Stimulated activated CD4-positive, alpha-beta T cell treated with anti-CD3 and anti-CD28 coated beads, Interleukin-15, amount 100 ng/mL, for 24 hours (primary cell): ENCODE data around the gene CNTROB.

Experiments
- DNase-seq: peaks from one replicate; pipeline ENCODE4 v3.0.0-alpha.2; 2020

Gene CNTROB, protein sequence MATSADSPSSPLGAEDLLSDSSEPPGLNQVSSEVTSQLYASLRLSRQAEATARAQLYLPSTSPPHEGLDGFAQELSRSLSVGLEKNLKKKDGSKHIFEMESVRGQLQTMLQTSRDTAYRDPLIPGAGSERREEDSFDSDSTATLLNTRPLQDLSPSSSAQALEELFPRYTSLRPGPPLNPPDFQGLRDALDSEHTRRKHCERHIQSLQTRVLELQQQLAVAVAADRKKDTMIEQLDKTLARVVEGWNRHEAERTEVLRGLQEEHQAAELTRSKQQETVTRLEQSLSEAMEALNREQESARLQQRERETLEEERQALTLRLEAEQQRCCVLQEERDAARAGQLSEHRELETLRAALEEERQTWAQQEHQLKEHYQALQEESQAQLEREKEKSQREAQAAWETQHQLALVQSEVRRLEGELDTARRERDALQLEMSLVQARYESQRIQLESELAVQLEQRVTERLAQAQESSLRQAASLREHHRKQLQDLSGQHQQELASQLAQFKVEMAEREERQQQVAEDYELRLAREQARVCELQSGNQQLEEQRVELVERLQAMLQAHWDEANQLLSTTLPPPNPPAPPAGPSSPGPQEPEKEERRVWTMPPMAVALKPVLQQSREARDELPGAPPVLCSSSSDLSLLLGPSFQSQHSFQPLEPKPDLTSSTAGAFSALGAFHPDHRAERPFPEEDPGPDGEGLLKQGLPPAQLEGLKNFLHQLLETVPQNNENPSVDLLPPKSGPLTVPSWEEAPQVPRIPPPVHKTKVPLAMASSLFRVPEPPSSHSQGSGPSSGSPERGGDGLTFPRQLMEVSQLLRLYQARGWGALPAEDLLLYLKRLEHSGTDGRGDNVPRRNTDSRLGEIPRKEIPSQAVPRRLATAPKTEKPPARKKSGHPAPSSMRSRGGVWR

DNA sequence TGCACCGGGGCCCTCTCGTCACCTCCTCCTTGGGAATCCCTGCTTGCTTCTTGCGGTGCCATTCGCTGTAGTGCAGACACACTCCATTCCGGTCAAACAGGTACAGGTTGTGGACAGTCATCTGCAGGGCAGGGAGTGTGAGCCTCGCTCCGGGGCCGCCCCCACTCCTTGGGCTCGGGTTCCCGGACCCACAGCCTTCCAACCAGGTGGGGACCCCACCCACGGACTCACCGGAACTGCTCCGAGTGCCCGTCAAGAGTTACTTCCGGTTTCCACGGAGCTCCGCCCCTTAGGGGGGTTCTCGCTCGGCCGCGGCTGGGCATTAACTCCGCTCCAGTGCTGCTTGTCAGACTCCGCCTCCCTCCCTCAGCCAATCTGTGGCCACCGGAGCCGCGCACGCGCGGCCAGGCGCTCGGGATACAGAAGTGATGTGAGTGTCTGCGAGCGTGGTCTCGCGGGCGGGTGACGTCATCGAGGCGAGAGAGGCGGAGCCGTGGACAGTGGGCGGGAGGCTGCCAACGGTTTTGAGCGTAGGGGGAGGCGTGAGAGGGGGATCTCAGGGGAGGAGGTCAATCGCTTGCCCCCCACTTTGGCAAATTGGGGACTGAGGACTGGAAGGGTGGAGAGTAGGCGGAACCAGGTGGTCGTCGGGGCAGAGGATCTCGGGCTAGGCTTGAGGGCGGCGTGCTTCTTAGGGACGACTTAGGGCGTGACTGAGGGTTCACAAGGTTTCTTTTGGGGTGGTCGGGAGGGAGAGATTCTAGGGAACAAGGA is at the start of gene CNTROB, which contains the start of gene TRAPPC1:
TSS of gene CNTROB (plus strand) at position 498 of the 774 bp plus-strand sequence. CDS start 874 bp downstream, outside the sequence.
TSS of gene TRAPPC1 (minus strand) at position 238 of the 774 bp plus-strand sequence. CDS start at position 121, 117 bp downstream.
- DNase-seq = peak; percentile 100

DNA sequence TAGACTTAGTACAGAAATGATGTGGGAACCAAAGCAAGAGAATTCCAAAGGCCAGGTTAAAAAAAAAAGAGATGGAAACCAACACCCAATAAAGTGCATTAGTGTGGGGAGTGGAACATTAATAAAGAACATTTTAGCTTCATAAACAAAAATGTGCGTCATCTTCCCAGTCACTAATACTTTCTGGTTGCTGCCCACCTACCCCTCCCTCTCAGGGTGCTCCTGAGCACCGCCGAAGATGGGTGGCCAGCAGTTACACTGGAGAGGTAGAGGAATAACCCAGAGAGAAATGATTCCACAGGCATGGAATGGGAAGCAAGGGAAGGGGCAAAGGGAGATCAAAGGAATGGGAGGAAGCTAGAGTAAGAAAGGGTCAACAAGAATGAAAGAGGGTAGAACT is 49.4 kb upstream of the CNTROB start:
- no peak for DNase-seq

DNA sequence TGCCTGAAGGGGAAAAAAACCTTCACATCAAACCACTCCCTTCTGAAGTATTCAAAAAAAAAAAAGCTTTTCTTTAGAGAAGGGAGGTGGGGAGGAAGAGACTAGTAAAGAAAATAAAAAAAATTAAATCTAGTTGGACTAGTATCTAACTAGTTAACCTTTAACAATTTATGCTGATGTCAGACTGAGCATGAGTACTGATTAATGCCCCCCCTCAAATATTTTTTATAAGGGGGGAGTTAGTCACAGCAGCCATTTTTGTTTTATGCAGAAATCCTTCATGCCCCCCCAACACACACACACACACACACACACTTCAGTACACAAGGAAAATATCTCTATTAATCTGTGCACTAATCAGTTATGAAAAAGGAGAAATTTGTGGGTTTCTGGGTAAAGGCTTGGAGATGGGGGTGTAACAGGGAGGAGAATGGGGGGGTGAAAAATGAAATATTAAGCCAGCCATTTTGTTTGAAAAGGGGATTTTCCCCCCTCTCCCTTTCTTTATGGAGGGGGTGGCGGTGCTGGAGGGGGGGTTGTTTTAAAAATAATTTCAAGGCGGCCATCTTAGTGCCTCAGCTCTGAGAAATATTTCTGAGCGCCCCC is 48.1 kb upstream of the CNTROB start:
- DNase-seq = peak; percentile 45

DNA sequence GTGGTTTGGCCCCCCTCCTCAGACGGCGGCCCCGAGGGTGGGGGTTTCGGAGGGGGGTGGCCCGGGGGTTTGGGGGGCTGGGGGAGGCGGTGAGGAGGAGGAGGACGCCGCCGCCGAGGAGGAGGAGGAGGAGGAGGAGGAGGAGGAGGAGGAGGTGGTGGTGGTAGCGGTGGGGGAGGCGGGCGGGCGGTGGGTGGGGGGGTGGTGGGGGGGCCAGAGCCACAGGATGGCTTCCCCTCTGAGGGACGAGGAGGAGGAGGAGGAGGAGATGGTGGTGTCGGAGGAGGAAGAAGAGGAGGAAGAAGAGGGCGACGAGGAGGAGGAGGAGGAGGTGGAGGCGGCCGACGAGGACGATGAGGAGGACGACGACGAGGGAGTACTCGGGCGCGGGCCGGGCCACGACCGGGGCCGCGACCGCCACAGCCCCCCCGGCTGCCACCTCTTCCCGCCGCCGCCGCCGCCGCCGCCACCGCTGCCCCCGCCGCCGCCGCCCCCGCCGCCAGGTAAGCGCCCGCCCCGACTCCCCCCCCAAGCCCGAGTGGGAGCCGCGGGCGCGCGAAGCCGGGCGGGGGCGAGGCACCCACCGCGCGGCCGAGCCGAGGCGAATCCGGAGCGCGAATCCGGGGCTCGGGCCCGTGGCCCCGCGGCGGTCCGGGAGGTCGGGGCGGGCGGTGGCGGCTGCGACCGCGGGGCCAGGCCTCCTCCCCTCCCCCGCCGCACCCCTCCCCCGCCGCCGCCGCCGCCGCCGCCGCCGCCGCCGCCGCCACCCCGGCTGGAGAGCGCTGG is 47.2 kb upstream of the CNTROB start:
- peak; percentile 46 for DNase-seq

DNA sequence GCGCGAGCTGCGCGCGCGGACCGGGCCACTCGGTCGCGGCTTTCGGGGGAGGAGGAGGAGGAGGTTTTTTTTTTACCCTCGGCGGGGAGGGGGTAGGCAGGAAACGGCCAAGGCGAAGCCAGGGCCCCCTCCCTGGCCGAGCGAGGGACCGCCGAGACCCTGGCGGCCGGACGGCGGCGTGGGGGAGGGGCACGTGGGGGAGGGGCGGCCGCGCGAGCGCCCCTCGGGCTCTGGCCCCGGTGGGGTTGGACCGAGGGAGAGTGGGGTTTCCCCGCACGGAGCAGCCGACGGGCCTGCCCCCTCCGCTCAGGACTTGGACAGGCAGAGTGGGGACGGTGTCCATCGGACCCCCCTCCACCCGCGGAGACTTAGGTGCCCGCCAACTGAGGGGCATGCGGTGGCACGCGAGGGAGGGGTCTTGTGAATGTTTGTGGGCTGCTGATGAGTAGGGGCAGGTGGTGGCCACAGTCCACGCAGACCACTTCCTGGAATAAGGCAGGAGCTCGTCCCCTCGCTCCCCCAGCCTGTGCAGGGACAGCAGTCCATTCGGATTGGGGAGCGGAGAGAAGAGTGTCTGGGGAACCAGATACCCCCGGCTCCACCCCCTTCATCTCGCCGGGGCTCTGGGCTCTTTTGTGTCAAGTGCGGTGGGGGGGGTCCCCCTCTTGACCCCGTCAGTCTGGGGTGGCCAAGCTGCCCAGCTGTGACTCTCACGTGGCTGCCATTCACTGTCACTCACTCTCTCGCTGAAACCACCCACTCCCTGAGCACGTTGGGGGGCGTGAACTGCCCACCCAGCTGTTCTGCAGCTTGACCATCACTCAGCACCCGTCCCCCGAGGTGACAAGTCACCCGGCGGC is 46.4 kb upstream of the CNTROB start:
- DNase-seq = peak; percentile 66

DNA sequence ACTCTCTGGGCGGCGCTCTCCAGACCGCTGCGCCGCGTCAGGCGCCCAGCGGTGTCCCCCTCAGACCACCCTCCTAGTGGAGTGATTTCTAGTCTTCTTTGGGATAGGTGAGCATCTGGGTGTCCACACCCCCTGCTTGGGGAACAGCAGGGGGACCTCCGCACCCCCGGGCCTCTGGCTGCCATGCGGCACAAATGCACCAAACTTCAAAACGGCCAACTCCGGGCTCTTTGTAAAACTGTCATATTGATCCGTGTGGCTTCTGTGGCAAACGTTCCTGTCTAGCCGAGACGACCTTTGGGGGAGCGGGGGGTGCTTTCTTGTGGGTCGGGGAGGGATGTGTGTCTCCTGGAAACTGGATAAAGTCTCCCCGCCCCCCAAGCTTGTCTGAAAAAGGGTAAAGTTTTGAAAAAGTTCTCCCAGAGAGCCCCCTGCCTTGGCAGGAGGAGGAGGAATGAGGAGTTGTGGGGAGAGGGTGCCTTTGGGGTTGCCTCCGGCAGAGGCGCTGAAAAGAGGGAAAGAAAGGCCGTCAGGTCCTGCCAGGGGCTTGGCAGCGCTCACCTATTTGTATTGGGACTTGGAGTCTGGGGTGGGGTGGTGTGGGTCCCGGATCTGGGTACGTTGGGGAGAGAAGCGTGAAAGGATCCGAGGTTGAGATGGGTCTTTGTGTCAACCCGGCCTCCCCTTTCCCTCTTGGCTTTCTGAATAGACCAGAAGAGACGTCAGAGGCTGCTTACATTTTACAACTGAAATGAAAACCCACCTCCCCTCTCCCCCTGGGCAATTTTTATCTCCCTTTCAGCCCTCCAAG is 45.6 kb upstream of the CNTROB start:
- DNase-seq = peak; percentile 67

DNA sequence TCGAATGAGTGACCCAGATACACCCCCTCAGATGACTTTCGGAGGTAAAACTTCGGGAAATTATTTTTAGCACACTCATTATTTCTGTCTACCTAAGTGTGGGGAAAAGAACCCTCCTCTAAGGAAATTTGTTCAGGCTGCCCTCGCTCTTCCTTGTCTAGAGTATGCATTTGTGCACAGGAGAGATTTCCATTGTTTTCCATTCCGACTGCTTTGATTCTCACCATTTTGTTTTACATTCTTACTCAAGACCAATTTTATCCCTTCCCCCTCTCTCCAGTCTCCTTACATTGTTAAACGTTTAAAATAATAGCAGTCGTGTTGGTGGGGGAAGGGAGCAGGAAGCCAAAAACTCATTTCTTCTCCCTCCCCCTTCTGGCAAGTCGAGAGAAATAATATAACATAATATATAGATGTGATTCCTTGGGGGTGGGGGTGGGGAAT is 44.9 kb upstream of the CNTROB start:
- no peak for DNase-seq

DNA sequence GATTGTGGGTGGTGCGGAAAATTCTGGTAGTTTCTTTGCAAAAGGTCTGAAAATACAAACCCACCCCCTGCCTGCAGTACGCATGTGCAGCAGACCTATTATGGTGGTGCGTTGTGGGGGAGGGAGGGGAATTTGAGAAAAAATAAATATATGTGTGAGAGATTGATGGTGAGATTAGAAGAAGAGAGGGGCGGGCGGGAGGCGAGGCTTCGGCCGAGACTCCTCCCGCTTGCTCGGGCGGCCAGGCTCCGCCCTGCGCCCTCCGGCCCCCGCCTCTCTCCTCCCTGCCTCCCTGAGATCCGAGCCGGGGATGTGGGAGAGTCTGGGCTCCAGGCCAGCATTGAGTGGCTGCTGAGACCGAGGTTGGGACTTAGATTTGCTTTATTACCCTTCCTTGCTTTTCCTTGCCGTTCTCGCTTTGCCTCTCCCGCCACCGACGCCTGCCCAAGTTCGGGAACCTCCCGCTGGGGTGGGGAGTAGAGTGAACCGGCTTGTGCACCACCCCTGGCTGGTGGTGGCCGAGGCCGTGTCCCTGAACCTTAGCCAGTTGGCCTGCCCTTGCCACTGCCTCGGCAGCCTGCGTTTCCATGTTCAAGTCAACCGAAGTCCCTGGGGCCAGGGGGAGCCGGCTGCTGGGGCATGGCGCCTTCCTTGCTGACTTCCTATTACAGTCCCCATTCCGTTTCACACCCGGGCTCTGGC is 44.4 kb upstream of the CNTROB start:
- DNase-seq = peak; percentile 93

DNA sequence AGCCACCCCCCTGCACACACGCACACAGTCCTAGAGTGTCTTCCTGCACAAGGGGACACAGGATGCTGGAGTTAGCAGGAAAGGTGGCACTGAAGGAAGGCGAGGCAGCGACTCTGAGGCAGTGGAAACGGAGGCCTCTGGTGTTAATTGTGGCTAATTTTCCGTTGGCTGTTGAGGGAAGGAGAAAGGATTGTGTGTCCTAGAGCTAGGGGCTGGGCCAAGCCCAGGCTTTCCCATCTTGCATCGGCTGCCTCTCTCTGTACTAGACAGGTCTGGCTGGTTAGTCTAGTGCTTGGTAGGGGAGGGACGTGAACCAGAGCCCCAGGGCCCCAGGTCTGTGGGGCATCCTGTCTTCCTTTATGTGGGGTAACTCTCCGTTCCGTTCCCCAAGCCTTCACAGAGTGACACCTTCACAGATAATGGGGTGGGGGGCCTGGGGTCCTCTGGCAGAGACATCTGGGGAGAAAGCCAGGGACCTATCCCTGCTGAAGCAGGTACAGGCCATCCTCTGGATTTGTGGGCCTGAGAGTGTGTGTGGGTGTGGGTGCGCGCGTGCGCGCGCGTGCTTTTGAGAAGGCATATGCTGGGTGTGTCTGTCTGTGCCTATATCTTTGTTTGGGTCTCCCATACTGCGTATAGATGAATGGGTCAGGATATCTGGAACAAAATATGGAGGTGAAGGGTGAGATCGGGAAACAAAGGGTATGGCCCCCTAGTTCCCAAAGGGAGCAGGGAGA is 43.7 kb upstream of the CNTROB start, which contains the start of gene CHD3:
TSS of gene CHD3 (plus strand) at position 606 of the 737 bp plus-strand sequence. CDS start 212 bp downstream, outside the sequence.
- DNase-seq = peak; percentile 79

DNA sequence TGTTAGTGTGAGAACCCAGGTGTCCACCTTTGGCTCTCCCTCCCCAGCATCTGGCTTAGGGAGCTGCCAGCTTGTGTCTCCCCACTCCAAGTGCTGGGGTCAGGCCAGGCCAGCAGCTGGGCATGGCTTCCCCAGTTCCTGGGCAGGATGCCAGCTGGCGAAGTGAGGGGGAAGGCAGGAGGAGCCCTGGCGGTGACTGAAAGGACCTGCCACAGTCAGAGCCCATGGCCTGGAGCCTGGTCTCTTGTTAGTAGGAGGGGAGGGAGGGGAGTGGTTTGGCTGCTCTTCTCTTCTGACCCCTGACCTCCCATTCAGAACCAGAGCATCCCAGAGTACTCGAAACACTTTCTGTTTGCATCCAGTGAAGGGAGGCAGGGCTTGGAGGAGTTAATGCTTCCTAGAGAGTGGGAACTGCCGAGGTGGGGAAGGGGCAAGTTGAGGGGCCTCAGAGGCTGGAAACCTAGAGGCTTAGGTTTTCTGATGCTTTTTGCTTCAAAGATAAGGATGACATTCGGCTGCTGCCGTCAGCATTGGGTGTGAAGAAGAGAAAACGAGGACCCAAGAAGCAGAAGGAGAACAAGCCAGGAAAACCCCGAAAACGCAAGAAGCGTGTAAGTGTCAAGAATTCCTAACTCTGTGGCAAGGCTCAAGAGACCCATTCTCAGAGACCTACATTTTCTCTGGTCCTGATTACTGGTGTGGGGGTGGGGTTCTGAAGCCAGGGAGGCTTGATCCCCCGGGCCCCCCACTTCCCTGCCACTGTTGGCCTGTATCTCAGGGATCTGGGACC is 42.6 kb upstream of the CNTROB start:
- DNase-seq = peak; percentile 57

DNA sequence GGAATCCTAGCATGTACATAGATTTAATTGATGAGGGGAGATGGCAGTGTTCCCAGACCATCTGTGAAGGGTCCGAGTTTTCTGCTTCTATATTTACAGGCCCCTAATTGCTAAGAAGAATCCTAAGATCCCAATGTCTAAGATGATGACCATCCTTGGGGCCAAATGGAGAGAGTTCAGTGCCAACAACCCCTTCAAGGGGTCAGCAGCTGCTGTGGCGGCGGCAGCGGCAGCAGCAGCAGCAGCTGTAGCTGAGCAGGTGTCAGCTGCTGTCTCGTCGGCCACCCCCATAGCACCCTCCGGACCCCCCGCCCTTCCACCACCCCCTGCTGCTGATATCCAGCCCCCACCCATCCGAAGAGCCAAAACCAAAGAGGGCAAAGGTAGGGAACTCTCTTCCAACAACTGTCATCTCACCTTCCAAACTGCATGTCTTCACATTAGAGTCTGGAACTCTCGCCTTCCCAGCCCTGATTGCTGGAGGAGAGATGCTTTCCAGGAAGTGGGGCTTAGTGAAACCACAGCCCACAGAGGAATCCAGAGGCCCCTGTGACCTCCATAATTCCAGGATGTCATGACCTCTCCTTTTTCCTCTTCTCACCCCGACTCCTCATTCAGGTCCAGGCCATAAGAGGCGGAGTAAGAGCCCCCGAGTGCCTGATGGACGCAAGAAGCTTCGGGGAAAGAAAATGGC is 38.7 kb upstream of the CNTROB start:
- DNase-seq = no peak

DNA sequence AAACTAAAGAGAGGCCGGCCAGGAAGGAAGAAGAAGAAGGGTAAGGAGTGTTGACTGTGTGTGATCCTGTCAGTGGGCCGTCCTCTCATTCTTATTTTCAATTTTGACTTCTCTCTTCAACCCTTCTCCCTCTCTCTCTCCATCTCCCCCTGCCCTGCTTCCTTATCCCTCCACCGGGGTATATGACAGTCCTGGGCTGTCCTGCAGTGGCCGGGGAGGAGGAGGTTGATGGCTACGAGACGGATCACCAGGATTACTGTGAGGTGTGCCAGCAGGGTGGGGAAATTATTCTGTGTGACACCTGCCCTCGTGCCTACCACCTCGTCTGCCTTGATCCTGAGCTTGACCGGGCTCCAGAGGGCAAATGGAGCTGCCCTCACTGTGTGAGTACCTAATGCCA is 37.8 kb upstream of the CNTROB start:
- DNase-seq = no peak

DNA sequence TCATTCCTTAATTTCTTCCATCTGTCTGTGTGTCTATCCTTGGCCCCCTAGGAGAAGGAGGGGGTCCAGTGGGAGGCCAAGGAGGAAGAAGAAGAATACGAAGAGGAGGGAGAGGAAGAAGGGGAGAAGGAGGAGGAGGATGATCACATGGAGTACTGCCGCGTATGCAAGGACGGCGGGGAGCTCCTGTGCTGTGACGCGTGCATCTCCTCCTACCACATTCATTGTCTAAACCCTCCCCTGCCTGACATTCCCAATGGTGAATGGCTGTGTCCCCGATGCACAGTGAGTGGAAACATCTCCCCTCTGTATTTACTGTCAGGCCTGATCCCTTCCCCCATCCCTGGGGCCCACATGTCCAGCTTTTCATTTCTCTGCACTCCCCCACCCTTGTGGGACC is 37.1 kb upstream of the CNTROB start:
- no peak for DNase-seq

DNA sequence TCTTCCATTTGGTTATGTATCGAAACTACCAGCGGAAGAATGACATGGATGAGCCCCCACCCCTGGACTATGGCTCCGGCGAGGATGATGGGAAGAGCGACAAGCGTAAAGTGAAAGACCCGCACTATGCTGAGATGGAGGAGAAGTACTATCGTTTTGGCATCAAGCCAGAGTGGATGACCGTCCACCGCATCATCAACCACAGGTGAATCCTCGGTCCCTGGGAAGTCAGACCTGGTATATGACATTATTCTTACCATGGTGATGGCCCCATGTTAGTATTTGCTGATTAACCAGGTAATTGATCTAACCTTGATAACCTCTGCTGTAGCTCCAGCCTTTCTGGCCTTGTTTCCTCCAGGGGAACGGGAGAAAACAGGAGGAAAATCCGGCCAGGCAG is 34.9 kb upstream of the CNTROB start:
- DNase-seq = no peak

DNA sequence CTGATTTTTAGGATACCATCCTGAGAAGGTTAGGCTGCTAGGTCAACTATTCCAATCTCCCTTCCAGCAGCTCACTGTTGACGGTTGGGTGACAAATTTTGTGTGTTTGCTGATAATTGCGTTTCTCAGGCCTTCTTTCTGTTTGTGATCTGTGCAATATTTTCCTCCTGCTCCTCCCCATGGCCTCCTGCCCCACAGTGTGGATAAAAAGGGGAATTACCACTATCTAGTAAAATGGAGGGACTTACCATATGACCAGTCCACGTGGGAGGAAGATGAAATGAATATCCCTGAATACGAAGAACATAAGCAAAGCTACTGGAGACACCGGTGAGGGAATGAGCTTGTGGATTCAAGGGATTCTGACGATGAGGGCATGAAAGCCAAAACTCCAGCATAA is 34.2 kb upstream of the CNTROB start:
- no peak for DNase-seq
